Omental fat pad (tissue), 4 donors: ENCODE measurements around the gene PERCC1. TPM values are rescaled to one million over a fixed set of nuclear protein-coding genes. Genes with fewer than 3 reads are reported as not detected.

Source experiments
- ATAC-seq: fragments of 150-250 bp; one replicate; pipeline ENCODE4 v1.9.1; 2016; ENCODE audit warnings: mild to moderate bottlenecking, moderate library complexity; ENCODE audit not compliant: low FRiP score
- DNase-seq: peaks from one replicate; pipeline ENCODE4 v3.0.0-alpha.2; 2019; ENCODE audit warnings: low spot score
- total RNA-seq, 4 donors: library from RNA; depleted of rRNA; stranded (reverse); fragments of >200 nt; gene quantifications; one replicate each; pipeline ENCODE4 v1.1.0, GENCODE V29; 2016
- TF ChIP-seq, protein P1 (sequence below), 3 donors: fragments of 450-650 bp; IDR thresholded peaks; one replicate each; pipeline ENCODE4 v1.5.1; 2016 to 2017; ENCODE audit warnings: antibody characterized with exemption in 3 of 3, mild to moderate bottlenecking in 3 of 3, moderate library complexity in 2 of 3

The PERCC1 gene
- total RNA-seq, 4 donors from 2014 or later, result 1.9 TPM; not detected in 3

DNA sequence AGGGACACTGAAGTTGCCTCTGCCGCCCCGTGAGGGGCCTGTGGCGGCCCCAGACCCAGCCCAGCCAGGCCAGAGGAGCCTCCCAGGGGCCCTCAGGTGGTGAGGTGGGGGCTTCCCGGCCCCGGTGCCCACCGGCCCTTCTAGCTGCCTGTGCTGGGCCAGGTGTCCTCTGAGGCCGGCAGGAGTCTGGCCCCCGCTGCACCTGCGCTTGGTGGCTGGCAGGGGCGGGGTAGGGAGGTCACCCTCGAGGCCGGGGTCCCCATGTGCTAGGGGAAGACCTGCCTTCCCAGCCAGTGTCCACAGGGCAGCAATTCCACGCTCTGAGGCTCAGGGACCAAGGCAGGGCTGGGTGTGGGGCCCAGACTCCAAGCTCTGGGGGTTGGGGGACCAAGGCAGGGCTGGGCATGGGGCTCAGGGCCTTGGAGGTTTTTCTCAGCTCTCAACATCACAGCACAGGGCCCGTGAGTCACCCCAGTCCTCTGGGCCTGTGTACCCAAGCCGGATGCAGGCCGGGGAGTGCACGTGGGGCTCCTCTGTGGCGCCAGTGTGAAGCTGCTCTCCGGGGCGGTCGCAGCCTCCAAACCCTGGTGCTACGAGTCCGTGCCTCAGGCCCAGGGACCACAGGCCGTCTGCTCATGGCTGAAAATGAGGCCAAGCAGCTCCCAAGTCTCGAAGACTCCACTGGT, 14.8 kb downstream of the PERCC1 start:
- DNase-seq, result no peak
- no peak for ATAC-seq
- TF ChIP-seq, protein P1, sequence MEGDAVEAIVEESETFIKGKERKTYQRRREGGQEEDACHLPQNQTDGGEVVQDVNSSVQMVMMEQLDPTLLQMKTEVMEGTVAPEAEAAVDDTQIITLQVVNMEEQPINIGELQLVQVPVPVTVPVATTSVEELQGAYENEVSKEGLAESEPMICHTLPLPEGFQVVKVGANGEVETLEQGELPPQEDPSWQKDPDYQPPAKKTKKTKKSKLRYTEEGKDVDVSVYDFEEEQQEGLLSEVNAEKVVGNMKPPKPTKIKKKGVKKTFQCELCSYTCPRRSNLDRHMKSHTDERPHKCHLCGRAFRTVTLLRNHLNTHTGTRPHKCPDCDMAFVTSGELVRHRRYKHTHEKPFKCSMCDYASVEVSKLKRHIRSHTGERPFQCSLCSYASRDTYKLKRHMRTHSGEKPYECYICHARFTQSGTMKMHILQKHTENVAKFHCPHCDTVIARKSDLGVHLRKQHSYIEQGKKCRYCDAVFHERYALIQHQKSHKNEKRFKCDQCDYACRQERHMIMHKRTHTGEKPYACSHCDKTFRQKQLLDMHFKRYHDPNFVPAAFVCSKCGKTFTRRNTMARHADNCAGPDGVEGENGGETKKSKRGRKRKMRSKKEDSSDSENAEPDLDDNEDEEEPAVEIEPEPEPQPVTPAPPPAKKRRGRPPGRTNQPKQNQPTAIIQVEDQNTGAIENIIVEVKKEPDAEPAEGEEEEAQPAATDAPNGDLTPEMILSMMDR (IDR thresholded peaks at IDR 0.05), result no peak

GRCh38 chr16:1446296-1447080, 15.6 kb downstream of the PERCC1 start:
- TF ChIP-seq, protein P1 (IDR thresholded peaks at IDR 0.05), result no peak
- no peak for ATAC-seq
- no peak for DNase-seq

DNA sequence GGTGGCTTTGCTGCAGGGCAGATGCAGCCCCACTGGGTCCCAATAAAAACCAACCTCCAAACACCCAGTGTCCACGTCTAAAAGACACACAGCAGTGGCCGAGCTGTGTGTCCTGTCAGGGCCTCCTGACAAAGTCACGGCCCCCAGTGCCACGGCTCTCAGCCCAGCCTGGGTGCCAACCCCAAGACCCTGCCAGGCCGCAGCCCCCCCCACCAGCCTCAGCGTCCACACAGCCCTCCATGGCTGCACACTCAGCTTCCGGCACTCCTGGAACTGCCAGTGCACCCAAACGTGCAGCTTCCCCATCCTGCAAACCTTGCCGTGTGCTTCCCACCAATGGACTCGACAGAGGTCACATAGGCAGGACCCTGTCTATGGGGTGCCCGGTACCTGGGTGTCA, 17.1 kb downstream of the PERCC1 start:
- ATAC-seq, result no peak
- TF ChIP-seq, protein P1 (IDR thresholded peaks at IDR 0.05), result no peak
- no peak for DNase-seq

- no peak for DNase-seq
- TF ChIP-seq, protein P1 (IDR thresholded peaks at IDR 0.05), result no peak
- ATAC-seq, result no peak
Observed at GRCh38 chr16:1448536-1449116, 17.7 kb downstream of the PERCC1 start.

DNA sequence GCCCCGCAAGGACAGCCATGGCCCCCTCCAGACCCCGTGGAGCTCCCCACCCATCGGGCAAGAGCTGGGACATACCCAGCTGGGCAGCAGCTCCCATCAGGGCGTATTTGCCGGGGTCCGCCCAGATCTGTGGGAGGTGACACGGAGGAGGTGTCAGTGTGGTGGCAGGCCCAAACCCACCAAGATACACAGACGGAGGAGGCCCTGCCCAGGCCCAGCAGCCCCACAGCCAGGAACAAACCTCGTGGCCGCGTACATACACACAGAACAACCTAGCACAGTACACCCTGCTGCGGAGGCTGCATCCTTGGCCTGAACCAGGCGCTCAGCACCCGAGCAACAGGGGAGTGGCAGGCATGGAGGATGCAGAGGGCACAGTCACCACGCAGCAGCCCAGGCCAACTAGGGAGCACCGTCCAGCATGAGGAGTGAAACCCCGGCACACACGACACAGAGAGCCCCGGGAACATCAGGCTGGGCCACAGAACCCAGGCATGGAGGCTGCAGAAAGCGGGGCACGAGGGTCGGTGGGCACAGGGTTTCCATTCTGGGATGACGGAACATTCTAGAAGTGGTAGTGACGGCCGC, 18.4 kb downstream of the PERCC1 start:
- TF ChIP-seq, protein P1 (IDR thresholded peaks at IDR 0.05), result no peak
- ATAC-seq, result no peak

GRCh38 chr16:1450218-1450617, 19.3 kb downstream of the PERCC1 start:
- TF ChIP-seq, protein P1 (IDR thresholded peaks at IDR 0.05), result no peak
- DNase-seq, result no peak
- ATAC-seq, result no peak

More for the DNA sequence above, 18.4 kb downstream of the PERCC1 start:
- DNase-seq, result no peak
